Cardiac fibroblast (primary cell): ENCODE measurements around the gene UNC13B.

Experiments
- DNase-seq, 2 donors: peaks; one replicate each; pipeline versions ENCODE4 v3.0.0 to v3.0.0-alpha.2; 2010; ENCODE audit warnings: low read depth in 2 of 2
- H3K4me3 ChIP-seq, 2 donors: replicated peaks in 1 of 2; 1 replicate in 1 of 2; 2 replicates in 1 of 2; pipeline ENCODE4 v1.5.1; 2011; ENCODE audit warnings: low read depth in 2 of 2, low read length in 2 of 2, mild to moderate bottlenecking in 2 of 2, moderate library complexity in 1 of 2
- TF ChIP-seq, protein P1 (sequence below): IDR thresholded peaks from one replicate; pipeline ENCODE4 v1.5.1; 2011; ENCODE audit warnings: low read depth, mild to moderate bottlenecking, low read length, inconsistent platforms

Gene UNC13B

DNA sequence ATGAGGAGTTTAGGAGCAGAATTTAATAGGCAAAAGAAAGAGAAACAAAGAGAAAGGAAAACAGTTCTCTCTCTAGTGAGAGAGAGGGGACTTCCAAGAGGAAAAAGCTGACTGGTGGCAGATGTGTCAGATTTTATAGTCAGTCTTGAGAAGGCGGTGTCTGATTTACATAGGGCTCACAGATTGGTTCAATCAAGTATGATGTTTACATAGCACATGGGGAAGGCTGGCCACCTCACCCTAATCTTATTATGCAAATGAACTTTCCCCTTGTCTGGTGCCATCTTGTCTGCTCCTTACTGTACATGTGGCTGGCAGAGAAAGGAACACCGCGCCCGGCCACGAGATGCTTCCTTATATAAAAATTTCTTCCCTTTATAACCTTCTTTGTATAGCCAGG, 24.7 kb downstream of the UNC13B start:
- TF ChIP-seq, protein P1, sequence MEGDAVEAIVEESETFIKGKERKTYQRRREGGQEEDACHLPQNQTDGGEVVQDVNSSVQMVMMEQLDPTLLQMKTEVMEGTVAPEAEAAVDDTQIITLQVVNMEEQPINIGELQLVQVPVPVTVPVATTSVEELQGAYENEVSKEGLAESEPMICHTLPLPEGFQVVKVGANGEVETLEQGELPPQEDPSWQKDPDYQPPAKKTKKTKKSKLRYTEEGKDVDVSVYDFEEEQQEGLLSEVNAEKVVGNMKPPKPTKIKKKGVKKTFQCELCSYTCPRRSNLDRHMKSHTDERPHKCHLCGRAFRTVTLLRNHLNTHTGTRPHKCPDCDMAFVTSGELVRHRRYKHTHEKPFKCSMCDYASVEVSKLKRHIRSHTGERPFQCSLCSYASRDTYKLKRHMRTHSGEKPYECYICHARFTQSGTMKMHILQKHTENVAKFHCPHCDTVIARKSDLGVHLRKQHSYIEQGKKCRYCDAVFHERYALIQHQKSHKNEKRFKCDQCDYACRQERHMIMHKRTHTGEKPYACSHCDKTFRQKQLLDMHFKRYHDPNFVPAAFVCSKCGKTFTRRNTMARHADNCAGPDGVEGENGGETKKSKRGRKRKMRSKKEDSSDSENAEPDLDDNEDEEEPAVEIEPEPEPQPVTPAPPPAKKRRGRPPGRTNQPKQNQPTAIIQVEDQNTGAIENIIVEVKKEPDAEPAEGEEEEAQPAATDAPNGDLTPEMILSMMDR = no peak
- no peak for DNase-seq
- no peak overlapping the region for H3K4me3 ChIP-seq

DNA sequence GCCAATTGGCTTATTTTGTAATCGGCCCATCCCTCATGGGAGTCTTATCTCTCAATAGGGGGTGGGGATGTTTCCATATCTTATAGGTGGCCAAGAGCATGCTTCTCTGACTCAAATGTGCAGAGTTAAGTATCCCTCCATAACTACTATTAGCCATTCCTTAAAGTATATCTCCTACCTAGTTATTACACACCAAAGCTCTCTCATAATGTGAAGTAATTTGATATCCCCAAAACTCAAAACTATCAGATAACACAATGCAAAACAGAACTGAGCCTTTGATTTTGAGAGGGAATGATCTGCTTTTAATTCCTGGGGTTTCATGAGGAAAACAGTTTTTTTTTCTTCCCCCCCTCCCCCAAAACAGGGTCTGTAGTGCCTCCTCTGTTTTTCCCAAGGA, 28.4 kb downstream of the UNC13B start:
- H3K4me3 ChIP-seq = no peak overlapping the region
- TF ChIP-seq, protein P1 = no peak
- no peak for DNase-seq

DNA sequence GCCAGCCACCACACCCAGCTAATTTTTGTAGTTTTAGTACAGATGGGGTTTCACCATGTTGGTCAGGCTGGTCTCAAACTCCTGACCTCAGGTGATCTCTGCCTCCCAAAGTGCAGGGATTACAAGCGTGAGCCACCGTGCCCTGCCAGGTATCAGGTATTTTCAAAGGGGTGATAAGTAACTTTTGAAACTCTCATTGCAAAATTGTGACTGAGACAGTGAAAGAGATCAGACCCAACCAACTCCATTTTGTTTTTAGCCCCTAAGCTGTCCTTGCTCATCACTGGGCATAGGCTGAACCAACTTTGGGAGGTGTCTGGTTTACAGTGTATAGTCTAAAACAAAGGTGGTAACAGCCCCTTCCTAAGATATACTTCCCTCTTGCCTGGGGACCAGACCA, 29.3 kb downstream of the UNC13B start:
- TF ChIP-seq, protein P1 = no peak
- no peak overlapping the region for H3K4me3 ChIP-seq
- no peak for DNase-seq

DNA sequence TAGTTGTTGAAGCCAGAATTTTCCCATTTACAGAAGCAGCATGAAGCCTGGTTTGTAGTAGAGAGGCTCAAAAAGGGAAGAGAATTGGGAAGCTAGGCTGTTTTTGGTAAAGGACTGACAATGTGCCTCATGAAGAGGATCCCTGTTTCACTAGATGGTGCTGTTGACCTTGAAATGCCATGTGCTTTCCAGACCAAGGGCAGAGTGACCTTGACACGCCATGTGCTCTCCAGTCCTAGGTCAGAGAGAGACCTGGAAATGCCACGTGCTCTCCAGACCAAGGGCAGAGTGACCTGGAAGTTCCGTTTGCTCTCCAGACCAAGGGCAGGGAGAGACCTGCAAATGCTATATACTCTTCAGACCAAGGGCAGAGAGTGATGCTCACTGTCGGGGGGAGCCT, 32.0 kb downstream of the UNC13B start:
- H3K4me3 ChIP-seq = no peak overlapping the region

DNA sequence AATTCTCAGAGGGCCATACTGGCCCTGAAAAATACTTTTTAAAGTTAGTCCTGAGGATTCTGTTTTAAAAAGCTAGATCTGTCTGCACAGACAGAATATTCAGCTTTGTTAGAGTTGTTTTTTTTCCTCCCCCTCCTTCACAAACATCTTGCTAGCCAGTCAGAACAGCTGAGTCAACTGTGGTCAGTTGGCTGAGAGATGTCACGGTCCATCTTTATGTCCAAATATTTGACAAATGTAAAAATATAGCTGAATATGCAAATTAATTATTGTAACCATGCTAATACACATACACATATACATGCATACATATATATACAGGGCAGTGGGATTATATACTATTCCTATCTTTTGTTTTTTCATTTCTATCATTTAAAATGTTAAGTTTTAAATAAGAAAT, 33.9 kb downstream of the UNC13B start:
- H3K4me3 ChIP-seq = no peak overlapping the region
- TF ChIP-seq, protein P1 = no peak
- peak; percentile 3 to 66 for DNase-seq

More for the DNA sequence above, 32.0 kb downstream of the UNC13B start:
- DNase-seq = peak; percentile 2 to 25
- TF ChIP-seq, protein P1 = peak; percentile 6

DNA sequence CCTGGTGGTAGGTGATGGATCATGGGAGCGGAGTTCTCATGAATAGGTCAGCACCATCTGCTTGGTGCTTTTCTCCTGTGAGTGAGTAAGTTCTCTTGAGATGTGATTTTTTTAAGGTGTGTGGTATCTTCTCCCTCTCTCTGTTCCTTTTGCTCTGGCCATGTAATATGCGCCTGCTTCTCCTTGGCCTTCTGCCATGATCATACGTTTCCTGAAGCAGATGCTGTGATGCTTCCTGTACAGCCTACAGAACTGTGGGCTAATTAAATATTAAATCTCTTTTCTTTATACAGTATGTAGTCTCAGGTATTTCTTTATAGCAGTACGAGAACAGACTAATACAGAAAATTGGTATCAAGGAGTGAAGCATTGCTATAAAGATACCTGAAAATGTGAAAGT, 36.4 kb downstream of the UNC13B start:
- no peak overlapping the region for H3K4me3 ChIP-seq
- DNase-seq = no peak
- TF ChIP-seq, protein P1 = no peak

DNA sequence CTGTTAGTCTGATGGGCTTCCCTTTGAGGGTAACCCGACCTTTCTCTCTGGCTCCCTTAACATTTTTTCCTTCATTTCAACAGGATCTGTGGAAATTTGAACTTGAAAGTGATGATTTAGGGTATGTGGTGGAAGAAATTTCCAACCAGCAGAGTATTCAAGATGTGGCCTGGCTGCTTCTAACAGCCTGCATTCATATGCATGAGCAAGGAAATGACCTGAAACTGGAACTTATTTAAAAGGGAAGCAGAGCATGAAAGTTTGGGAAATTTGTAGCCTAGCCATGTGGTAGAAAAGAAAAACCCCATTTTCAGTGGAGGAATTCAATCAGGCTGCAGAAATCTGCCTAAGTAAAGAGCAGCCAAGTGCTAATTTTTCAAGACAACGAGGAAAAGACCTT, 41.7 kb downstream of the UNC13B start:
- H3K4me3 ChIP-seq = no peak overlapping the region
- TF ChIP-seq, protein P1 = no peak
- DNase-seq = no peak
